M059J (cell line): ENCODE data around the gene WDR31. TPM values are rescaled to one million over a fixed set of nuclear protein-coding genes. Genes with fewer than 3 reads are reported as not detected.
"Not testable (repeated sequence)": the region's sequence is repeated elsewhere in the genome, so short reads cannot be mapped to it uniquely, and the experiment has no call there.

Source experiments
- DNase-seq: peaks from one replicate; pipeline ENCODE4 v3.0.0-alpha.2; 2012; ENCODE audit warnings: low read depth
- total RNA-seq: library from RNA; depleted of rRNA; stranded (reverse); fragments of >200 nt; shearing (Covaris generic); gene quantifications from 2 replicates; pipeline ENCODE4 v1.2.3, GENCODE V29; 2014; rRNA removed

The WDR31 gene
- 0.22 and 0.32 TPM in 2 replicates for total RNA-seq

DNA sequence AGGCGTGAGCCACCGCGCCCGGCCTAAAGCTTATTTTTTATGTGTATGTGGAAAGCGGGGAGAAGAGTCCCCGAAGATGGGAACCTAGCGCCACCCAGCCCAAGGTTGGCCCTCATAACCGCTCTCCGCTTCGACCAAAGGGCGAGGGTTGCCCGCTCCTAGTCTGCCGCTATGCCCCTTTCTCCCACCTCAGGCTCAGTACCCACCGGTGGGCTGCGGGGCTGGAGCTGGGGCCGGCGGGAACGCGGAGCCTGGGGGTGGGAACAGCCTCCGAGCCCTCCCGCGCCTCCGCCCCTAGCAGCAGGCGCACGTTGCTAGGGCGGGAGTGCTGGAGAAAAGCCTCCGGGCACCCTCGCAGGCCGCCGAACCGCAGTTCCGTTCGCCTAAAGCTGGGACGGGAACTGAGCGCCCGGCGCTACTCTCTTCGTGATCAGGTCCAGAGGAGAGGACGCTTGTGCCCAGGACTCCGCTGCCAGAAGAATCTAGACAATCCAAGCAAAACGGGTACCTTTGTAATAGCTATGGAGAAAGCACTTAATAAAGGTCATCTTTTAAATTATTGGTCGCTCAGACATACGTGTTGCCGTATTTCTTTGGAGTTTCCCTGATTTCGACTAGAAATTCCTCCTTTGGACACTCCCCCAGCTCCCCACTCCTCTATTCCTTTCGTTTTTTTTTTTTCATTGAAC lies at the start of gene WDR31:
Gene WDR31, minus strand, starts transcription at position 265 of the 689 bp plus-strand sequence. CDS start 8,253 bp downstream, outside the sequence.
- peak; percentile 85 for DNase-seq

DNA sequence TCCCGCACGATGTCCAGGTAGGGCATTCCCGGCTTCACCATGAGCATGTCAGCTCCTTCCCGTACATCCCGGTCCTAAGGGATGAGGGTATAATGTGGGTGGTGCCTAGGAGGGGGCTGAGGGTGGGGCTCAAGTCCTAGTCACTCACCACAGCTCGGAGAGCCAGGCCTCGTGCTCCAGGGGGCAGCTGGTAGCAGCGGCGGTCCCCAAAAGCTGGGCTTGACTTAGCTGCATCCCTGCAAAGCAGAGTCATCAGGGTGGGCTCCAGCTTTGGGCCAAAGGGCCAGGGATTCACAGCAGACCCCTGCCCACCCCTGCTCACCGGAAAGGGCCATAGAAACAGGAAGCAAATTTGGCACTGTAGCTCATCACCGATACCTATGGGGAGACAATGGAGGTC lies 49.4 kb upstream of the WDR31 start:
- no peak for DNase-seq

DNA sequence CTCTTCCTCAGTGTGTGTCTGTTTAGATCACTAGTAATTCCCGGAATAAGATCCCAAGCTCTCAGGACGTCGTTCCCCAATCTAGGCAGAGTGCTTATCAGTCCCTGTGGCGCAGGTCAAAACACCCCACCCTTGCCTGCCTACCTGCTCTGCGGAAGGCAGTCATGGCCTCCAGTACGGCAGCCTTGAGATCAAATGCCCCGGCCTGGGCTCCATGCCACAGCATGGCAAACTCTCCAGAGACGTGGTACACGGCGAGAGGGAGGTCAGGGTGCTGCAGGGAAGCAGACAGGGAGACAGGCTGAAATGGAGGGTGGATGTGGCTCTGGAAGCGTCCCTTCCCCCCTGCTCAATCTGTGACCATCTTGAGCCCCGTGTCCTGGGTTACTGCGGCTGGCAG lies 48.8 kb upstream of the WDR31 start:
- DNase-seq, result no peak

DNA sequence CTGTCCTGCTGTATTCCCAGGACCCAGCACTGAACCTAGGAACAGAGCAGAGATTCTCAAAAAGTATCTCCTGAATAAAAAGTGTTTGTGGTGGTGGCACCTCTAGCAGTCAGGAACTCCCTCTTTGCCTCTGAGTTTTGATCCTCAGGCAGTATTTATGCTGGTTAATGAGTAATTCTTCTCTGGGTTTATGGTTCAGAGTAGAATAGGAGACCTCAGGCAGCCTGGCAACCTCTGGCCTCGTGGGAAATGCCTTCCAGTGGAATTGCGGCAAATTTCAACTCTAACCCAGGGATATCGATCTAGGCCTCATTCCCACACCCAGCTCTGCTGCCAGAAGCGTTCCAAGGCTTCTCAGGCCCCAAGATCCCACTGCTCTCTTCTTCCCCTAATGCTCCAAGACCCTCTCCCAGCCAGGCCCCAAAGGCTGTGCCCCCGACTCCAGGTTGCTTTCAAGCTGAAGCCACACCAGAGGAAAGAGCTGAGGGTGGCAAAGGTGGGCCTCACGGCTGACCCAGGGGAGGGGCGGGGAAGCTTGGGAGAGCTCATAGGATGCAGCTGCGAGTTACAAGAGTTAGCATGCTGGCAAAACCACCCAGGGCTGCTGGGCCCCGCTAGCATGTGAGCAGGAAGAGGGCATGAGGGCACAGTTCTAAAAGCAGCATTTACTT lies 47.6 kb upstream of the WDR31 start:
- no peak for DNase-seq

DNA sequence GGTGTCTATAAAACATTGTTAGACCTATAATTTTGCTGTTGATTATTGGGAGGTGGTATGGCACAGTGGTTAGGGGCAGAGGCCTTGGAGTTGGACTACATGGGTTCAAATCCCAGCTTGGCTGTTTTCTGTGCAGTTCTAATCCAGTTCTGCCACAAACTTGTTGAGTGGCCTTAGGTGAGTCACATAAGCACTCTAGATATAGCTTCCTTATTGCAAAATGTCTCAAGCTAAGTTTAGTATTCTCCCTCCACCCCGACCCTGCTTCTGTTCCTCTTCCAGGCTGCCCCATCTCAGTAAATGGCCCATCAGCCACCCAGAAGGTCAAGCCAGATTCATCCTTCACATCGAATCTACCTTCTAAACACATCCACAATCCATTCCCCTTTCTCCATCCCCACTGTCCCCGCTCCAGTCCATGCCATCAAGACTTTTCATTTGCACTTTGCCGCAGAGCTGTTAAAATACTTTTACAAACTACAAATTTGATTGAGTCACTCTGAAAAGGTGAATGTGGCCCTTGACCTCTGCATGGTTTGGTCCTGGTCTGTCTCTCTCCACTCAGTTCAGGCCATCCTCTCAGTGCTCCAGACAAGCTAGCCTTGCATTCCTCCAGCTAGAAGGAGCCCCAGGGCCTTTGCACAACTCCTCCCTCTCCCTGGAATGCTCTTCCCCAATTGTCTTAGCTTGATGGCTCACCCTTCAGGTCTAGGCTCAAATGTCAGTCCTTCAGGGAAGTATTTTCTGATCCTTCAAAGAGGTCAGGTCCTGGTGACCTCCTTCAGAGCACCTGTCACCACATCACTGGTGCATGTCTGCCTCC lies 46.7 kb upstream of the WDR31 start:
- no peak for DNase-seq

DNA sequence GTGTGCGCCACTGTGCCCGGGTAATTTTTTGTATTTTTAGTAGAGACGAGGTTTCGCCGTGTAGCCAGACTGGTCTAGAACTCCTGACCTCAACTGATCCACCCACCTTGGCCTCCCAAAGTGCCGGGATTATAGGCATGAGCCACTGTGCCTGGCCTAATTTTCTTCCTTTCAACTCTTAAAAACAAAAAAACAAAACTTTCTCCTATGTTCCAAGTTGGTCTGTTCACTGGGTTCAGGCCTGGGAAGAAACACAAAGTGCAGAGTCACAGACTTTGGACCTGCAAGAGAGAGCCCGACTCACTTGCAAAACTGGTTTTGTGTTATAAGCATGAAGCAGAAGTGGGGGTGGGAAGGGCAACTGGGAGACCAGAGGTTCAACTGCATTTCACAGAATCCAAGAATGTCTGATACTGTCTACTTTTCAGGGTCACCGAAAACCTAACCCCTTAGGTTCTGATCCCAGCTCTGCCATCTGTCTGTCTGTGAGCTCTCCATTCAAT lies 41.9 kb upstream of the WDR31 start:
- no peak for DNase-seq

DNA sequence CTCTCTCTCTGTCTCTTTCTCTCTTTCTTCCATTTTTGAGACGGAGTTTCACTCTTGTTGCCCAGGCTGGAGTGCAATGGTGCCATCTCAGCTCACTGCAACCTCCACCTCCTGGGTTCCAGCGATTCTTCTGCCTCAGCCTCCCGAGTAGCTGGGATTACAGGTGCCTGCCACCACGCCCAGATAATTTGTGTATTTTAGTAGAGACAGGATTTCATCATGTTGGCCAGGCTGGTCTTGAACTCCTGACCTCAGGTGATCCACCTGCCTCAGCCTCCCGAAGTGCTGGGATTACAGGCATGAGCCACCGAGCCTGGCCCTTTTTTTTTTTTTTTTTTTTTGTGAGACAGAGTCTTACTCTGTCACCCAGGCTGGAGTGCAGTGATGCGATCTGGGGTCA lies 41.4 kb upstream of the WDR31 start:
- not testable (repeated sequence) for DNase-seq

DNA sequence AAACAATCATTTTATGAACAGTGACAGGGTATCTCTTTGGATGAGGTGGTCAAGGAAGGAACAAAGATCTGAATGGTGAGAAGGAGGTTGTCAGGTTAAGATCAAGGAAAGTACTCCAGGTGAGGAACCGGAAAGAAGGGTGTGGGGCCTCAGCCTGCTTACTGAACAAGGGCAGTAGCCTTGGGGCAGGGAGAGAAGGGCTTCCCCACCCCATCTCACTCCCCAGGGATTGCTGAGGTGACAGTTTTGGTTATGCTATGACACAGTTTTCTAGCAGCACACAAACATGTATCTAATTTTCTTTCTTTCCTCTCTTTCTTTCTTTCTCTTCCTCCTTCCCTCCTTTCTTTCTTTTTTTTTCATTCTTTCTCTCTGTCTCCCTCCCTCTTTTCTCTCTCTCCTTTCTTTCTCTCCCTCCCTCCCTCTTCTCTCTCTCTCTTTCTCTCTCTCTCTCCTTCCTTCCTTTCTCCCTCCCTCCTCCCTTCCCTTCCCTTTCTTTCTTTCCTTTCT lies 40.8 kb upstream of the WDR31 start:
- no peak for DNase-seq

DNA sequence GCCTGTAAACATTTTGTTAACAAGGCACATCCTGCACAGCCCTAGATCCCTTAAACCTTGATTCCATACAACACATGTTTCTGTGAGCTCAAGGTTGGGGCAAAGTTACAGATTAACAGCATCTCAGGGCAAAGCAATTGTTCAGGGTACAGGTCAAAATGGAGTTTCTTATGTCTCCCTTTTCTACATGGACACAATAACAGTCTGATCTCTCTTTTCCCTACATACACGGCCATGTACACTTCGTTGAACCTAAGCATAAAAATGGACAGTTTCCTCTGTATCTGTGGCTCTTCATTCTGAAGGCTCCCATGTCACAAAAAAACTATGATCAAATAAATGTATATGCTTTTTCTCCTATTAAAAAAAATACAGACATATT lies 39.7 kb upstream of the WDR31 start:
- not testable (repeated sequence) for DNase-seq

DNA sequence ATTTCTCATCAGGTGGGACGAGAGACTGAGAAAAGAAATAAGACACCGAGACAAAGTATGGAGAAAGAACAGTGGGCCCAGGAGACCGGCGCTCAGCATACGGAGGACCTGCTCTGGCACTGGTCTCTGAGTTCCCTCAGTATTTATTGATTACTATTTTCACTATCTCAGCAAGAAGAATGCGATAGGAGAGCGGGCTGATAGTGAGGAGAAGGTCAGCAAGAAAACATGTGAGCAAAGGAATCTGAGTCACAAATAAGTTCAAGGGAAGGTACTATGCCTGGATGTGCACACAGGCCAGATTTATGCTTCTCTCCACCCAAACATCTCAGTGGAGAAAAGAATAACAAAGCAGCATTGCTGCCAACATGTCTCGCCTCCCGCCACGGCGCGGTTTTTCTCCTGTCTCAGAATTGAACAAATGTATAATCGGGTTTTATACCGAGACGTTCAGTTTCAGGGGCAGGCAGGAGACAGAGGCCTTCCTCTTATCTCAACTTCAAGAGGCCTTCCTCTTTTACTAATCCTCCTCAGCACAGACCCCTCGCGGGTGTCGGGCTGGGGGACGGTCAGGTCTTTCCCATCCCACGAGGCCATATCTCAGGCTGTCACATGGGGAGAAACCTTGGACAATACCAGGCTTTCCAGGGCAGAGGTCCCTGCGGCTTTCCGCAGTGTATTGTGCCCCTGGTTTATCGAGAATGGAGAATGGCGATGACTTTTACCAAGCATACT lies 39.2 kb upstream of the WDR31 start:
- DNase-seq, result not testable (repeated sequence)

DNA sequence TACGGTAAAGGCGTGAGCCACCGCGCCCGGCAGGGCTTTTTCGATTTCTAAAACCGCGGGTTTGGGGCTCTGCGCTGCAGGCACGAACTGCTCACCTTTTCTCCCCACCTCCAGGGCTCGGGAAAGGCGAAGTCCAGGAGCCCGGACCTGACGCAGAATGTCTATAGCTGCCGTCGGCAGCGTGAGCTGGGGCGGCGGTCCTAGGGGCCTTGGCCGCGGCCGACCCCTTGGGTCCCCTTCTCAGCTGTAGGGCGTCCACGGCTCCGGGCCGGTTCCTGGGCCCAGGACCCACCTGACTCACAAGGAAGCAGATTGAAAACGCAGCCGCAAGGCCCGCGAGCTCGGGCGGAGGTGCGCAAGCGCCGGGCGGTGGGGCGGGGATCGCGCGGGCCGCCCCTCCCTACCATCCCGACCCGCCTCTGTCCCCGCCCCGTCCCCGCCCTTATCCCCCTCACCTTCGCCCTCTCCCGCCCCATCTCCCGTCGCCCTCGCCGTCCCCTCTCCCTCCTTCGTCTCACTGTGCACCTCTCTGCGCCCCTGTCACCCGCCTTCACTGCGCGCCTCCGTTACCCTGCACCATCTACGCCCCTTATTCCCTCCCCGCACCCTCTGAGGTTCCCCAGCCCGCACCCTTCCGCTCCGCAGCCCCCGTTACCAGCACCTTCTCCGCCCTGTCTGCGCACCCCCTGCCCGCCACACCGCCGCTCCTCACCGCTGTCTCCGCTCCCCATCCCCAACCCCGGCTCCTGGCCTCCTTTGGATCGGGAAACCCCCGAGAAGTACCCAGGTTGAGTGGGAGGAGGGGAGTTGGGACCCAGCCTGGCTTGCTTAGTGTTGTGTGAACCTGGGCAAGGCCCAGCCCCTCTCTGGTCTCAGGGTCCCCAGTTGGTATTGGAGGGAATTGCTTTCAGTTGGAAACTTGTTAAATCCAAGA lies 36.8 kb upstream of the WDR31 start, which contains the start of gene HDHD3:
Gene HDHD3, minus strand, starts transcription at position 353 of the 934 bp plus-strand sequence. CDS start 2,632 bp downstream, outside the sequence.
- peak; percentile 61 for DNase-seq

DNA sequence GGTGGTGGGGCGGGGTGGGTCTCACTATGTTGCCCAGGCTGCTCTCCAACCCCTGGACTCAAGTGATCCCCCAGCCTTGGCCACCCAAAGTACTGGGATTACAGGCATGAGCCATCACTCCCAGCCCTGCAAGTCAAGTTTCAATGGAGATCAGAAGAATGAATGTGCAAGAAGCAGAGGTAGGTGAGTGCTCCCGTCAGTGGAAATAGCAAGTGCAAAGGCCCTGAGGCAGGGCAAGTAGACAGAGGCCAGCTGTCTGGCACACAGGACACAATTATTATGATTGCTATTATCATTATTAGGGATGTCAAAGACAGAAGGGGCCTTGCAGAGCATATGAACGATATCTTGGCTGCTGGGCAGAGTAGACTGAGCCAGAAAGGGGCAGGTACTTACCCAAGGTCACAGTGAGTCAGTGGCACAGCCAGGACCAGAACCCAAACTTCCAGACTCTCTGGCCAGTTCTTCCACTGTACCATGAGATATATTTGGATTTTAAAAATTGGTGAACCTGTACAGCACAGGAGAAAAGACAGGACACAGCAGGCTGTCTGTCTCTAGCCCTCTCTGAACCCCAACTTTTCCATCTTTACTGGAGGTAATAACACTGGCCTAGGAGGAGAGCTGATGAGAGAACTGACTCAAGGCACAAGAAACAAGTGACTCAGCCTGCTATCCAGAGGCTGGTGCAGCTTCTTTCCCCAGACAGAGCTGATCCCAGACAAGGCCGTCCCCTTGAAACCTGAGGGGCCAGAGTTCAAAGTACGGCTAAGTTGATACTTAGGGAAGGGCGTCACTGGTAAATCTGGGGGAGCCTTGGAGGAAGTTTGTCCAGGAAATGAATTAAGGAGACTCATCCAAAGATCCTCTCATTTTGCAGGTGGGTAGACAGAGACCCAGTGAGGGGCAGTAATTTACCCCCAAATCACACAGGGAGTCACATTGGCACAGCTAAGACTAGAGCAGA lies 35.3 kb upstream of the WDR31 start:
- peak; percentile 27 for DNase-seq

DNA sequence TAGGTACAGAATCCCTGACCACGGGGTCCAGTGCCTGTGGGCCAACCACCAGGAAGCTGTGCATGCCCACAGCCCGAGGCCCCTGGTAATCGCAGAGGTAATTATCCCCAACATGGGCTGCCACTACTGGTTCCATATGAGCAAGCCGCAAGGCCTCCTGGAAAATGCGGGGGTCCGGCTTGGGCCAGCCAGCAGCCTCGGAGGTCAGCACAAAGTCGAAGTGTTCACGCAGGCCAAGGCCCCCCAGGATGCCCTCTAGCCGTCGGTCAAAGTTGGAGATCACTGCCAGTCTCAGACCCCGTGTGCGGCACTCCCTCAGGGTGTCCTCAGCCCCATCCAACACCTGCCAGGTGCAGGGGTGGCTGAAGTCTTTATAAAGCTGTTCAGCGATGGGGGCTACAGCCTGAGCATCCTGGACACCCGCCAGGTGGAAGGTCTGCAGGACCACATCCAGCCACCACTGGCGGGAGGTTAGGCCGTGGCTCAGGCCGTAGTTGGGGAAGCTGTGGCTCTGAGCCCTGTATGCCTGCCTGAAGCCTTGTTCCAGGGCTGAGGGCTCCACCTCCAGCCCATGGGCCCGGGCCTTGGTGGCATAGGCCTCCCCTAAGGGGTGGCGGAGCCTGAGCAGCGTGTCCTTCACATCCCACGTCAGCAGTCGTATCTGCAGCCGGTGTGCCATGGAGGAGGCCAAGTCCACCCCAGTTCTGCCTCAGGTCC lies 33.8 kb upstream of the WDR31 start:
- DNase-seq, result no peak

DNA sequence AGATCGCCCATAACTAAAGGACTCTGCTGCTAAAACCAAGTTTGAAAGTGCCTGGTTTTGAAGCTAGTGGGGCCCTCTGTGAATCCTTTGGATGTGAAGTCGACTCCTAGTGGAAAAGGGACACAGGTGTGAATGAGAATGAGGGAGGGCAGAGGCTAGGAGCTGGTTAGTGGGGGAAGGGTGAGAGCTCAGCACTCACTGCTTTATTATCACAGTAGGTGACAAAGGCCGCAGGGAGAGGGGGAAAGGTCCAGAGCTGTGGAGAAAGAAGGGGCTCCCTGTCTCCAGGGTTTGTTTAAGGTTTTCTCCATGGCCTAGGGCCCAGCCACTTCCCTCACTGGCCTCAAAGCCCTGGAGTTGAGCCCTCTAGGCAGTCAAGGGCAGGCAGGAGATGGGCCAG lies 33.2 kb upstream of the WDR31 start:
- no peak for DNase-seq

DNA sequence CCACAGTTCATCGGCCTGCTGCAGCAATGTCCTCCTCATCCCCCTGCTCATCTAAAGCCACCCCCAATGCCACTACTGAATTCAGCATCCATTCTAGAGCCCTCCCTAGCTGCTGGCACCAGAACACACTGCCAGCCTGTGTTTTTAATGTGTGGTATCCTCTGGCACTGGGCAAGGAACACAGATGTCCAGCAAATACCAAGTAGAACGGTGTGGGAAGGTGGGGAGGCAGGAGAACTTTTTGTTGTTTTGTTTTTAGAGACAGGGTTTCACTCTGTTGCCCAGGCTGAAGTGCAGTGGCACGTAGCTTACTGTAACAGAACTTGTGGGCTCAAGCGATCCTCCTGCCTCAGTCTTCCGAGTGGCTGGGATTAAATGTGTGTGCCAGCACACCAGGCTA lies 32.0 kb upstream of the WDR31 start:
- DNase-seq, result no peak

DNA sequence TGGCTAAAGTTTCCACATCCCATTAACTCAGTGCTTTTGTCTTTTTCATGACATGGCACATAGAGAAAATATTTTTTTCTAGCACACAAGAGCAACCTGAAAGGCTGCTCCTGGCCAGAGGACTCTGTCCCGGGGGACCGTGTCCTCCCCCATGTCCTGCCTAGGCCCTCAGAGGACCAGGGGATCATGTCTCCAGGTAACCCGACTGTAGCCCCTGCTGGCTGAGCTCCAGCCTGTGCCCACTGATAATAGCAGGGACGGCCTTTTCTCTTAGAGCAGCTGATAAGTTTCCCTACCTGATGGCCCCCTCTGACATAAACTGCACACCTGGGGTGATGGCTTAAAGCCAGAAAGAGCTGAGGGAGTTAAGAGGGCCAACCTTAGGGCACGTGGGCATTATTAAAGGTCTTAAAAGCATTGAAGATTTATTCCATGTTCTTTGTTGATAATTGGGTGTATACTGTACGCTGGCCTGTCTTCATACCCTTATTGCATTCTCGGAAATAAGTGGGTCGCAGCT lies 30.8 kb upstream of the WDR31 start:
- DNase-seq, result no peak

DNA sequence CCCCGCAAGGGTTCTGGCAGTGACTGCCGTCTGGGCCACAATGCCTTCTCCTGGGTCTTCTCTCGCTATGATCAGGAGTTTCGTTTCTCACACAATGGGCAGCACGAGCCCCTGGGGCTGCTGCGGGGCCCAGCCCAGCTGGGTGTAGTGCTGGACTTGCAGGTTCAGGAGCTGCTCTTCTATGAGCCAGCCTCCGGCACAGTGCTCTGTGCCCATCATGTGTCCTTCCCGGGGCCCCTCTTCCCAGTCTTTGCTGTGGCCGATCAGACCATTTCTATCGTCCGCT lies 29.7 kb upstream of the WDR31 start:
- DNase-seq, result no peak
